NCI-H1436 treated with DMSO at 0.1 percent for 48 hours (cell line): ENCODE measurements around the gene QRICH1.

Experiments
- DNase-seq: peaks from one replicate; lab custom pipeline; 2025; lab: John Stamatoyannopoulos, UW

QRICH1 gene

GRCh38 chr3:49032646-49033304, 61.1 kb downstream of the QRICH1 start:
- DNase-seq, result no peak

GRCh38 chr3:49030321-49030720, 63.5 kb downstream of the QRICH1 start:
- no peak for DNase-seq

- DNase-seq, result no peak
Measured at GRCh38 chr3:49029563-49029884, 64.3 kb downstream of the QRICH1 start.

GRCh38 chr3:49028673-49029562, 65.0 kb downstream of the QRICH1 start, which contains the start of gene IMPDH2:
Gene IMPDH2, minus strand, starts transcription at chr3:49029398. Its CDS starts 48 bp downstream, at chr3:49029350.
- peak; percentile 42 for DNase-seq

GRCh38 chr3:49028298-49028672, 65.6 kb downstream of the QRICH1 start:
- DNase-seq, result no peak

GRCh38 chr3:49027634-49028033, 66.2 kb downstream of the QRICH1 start:
- DNase-seq, result no peak

- no peak for DNase-seq
Measured at GRCh38 chr3:49026536-49026935, 67.3 kb downstream of the QRICH1 start.

GRCh38 chr3:49025793-49026520, 67.9 kb downstream of the QRICH1 start:
- no peak for DNase-seq

GRCh38 chr3:49025005-49025792, 68.7 kb downstream of the QRICH1 start:
- DNase-seq, result no peak

GRCh38 chr3:49024449-49024848, 69.4 kb downstream of the QRICH1 start:
- DNase-seq, result no peak

- DNase-seq, result no peak
Measured at GRCh38 chr3:49023775-49024174, 70.1 kb downstream of the QRICH1 start.

GRCh38 chr3:49022688-49023171, 71.1 kb downstream of the QRICH1 start:
- DNase-seq, result no peak

GRCh38 chr3:49021813-49022687, 71.8 kb downstream of the QRICH1 start, which contains the start of gene NDUFAF3:
Gene NDUFAF3, plus strand, starts transcription at chr3:49022121. Its CDS starts 24 bp downstream, at chr3:49022145.
- no peak for DNase-seq

GRCh38 chr3:49021213-49021812, 72.6 kb downstream of the QRICH1 start:
- DNase-seq, result peak; percentile 68

- no peak for DNase-seq
Measured at GRCh38 chr3:49020330-49021212, 73.3 kb downstream of the QRICH1 start.

GRCh38 chr3:49019941-49020329, 73.9 kb downstream of the QRICH1 start:
- DNase-seq, result no peak

- no peak for DNase-seq
Measured at GRCh38 chr3:49018707-49019006, 75.2 kb downstream of the QRICH1 start.

GRCh38 chr3:49017971-49018706, 75.7 kb downstream of the QRICH1 start, which contains the start of gene DALRD3:
Gene DALRD3, minus strand, starts transcription at chr3:49018580. Its CDS starts 16 bp downstream, at chr3:49018564.
- no peak for DNase-seq
